Activated naive CD8-positive, alpha-beta T cell treated with anti-CD3 and anti-CD28 coated beads for 36 hours (primary cell): ENCODE data around the gene SRPK3. TPM values are rescaled to one million over a fixed set of nuclear protein-coding genes. Genes with fewer than 3 reads are reported as not detected.
"Not testable (repeated sequence)": the region's sequence is repeated elsewhere in the genome, so short reads cannot be mapped to it uniquely, and the experiment has no call there.

Experiments used
- DNase-seq: peaks from one replicate; pipeline ENCODE4 v3.0.0; 2021
- H3K27ac Mint-ChIP-seq: one replicate; pipeline ENCODE4 v1.8.0; 2022; ENCODE audit warnings: mild to moderate bottlenecking, moderate library complexity, mixed read lengths
- H3K27me3 Mint-ChIP-seq: one replicate; pipeline ENCODE4 v1.8.0; 2022; ENCODE audit warnings: mild to moderate bottlenecking, mixed read lengths
- H3K36me3 Mint-ChIP-seq: one replicate; pipeline ENCODE4 v1.8.0; 2021; ENCODE audit warnings: mild to moderate bottlenecking, mixed read lengths
- H3K4me1 Mint-ChIP-seq: one replicate; pipeline ENCODE4 v1.8.0; 2021; ENCODE audit warnings: mixed read lengths
- H3K4me3 Mint-ChIP-seq: one replicate; pipeline ENCODE4 v1.8.0; 2022; ENCODE audit warnings: mild to moderate bottlenecking, moderate library complexity, mixed read lengths
- H3K9me3 Mint-ChIP-seq: one replicate; pipeline ENCODE4 v1.8.0; 2022; ENCODE audit warnings: mixed read lengths
- total RNA-seq, 2 experiments: library from RNA; stranded (reverse); gene quantifications; one replicate each; pipeline ENCODE4 v1.2.3, GENCODE V29; 2021

Gene SRPK3
- total RNA-seq, 2 experiments from 2014 or later = not detected

DNA sequence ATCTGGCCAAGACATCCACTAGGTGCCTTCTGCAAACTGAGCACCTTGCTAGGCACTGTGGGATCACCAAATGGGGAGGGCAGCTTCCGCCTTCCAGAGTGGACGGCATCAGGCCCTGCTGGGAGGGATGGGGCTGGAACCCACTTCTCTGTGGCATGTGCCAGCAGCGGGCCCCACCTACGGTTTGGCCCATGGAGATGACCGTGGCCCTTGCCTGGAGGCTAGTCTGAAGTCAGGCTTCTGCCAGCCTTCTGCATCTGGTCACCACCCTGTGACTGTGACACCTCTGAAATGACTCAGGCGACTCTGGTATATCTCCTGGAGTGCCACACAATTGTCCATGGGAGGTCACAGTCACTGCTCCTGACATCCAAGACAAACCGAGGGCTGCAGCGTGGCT lies 20.8 kb downstream of the SRPK3 start:
- Mint-ChIP-seq H3K36me3 (peaks cover 2% of the 10 kb centered on the region), H3K27me3 (no peaks in the 10 kb centered on the region), H3K4me1 (no peaks in the 10 kb centered on the region), H3K4me3 (no peak overlapping the region), H3K9me3 (no peaks in the 10 kb centered on the region), H3K27ac (no peak overlapping the region)
- DNase-seq = no peak

DNA sequence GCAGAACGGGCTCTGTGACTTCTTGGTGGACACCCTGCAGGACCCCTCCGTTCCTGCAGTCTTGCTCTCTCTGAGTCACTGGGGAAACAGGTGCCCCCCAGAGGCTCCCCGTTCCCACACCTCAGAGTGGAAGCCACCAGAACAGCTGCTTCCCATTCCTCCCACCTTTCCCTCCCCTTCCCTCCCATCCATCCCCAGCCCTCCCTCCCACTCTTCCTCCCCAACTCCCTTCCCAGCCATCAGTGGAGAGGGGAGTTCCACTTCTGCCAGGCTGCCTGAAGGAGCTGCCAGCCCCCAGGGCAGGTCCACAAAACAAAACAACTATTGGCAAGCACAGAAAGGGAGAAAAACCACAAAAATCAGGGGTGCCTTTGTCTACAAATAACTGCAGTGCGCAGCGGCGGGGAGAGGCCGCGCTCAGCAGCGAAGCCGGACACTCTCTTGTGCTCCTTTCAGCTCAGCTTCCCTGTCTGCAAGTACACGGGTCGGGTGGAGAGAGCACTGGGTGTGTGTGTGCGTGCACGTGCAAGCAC lies 21.7 kb downstream of the SRPK3 start:
- Mint-ChIP-seq H3K9me3 (no peaks in the 10 kb centered on the region), H3K4me1 (no peaks in the 10 kb centered on the region), H3K27me3 (no peaks in the 10 kb centered on the region), H3K27ac (no peak overlapping the region), H3K36me3 (no peaks in the 10 kb centered on the region), H3K4me3 (no peak overlapping the region)
- DNase-seq = no peak

DNA sequence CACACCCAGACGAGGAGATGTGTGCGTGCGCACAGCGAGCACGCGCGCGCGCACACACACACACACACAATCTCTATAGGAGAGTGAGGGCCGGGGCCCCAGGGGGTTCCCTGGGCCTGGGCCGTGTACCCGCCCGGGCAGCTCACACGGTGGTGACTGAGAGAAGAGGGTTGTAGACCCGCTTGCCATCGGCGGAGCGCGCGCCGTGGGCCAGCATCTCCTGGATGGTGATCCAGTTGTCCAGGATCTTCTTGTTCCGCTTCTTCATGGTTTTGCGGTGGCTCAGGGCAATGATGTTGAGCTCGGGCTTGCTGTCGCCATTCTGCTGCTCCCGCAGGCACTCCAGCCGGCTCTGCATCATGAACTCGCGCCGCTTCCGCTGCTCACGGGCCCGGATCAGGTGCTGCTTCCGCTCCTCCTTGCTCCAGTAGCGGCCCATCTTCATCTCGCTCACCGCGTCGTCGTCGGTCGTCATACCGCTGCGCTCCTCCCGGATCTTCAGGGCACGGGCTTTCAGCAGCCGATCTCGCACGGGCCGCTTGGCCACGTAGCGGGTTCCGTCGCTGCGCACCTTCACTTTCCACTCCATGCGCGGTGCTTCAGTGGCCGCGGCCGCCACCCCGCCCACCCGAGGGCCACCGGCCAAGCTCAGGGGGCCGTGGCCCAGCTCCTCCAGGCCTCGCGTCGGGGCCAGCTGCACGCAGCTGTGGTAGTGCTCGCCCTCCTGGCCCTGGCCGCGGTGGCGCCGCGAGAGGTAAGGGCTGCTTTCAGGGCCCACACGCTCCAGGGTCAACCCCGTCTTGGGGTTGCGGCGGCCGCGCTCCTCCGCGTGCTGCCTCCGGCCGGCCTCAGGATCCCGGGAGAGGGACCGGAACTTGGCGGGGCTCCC lies 22.6 kb downstream of the SRPK3 start:
- no peak overlapping the region for H3K27ac Mint-ChIP-seq
- H3K27me3 Mint-ChIP-seq = no peaks in the 10 kb centered on the region
- H3K9me3 Mint-ChIP-seq = no peaks in the 10 kb centered on the region
- no peak for DNase-seq
- no peak overlapping the region for H3K4me3 Mint-ChIP-seq
- no peaks in the 10 kb centered on the region for H3K36me3 Mint-ChIP-seq
- no peaks in the 10 kb centered on the region for H3K4me1 Mint-ChIP-seq

DNA sequence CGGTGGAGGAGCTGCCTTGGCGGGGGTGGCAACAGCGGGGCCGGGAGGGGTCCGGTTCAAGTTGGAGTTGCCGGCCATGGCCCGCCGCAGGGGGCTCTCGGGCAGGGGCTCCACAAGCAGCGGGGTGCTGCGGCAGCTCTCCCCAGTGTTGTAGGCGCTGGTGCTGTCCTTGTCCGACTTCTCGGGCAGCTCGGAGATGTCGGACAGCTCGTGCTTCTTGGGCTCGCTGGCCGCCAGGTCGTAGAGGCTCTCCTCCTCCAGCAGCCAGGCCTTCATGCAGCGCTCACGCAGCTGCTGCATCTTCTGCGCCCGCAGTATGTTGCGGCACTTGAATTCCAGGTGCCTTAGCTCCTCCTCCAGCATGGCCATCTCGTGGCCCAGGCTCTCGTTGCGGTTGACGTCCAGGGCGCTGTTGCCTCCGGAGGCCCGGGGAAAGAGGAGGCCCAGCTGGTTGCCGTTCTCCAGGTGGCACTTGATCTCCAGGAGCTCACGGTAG lies 23.3 kb downstream of the SRPK3 start:
- Mint-ChIP-seq H3K9me3 (no peaks in the 10 kb centered on the region), H3K27ac (no peak overlapping the region), H3K4me3 (no peak overlapping the region), H3K27me3 (no peaks in the 10 kb centered on the region), H3K36me3 (no peaks in the 10 kb centered on the region), H3K4me1 (no peaks in the 10 kb centered on the region)
- no peak for DNase-seq

DNA sequence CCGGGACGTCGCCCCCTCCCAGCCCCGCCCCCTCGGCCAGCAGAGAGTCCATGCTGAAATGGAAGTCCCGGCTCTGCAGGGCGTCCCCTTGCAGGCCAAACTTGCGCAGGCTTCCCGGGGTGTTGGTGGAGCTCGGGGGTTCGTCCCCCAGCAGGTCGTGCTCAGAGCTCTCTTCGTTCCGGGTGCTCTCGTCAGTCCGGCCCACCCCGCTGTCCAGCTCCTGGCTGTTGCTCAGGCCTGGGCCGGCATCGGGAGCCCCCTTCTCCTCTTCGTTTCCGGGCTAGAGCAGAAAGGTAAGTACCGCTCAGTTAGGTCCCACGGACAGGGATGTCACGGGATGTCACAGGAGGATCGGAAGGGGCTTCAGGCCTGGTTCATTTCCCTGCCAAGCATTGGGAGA lies 23.8 kb downstream of the SRPK3 start:
- H3K9me3 Mint-ChIP-seq = no peaks in the 10 kb centered on the region
- H3K4me1 Mint-ChIP-seq = no peaks in the 10 kb centered on the region
- DNase-seq = no peak
- H3K27ac Mint-ChIP-seq = no peak overlapping the region
- no peaks in the 10 kb centered on the region for H3K36me3 Mint-ChIP-seq
- H3K4me3 Mint-ChIP-seq = no peak overlapping the region
- H3K27me3 Mint-ChIP-seq = no peaks in the 10 kb centered on the region

DNA sequence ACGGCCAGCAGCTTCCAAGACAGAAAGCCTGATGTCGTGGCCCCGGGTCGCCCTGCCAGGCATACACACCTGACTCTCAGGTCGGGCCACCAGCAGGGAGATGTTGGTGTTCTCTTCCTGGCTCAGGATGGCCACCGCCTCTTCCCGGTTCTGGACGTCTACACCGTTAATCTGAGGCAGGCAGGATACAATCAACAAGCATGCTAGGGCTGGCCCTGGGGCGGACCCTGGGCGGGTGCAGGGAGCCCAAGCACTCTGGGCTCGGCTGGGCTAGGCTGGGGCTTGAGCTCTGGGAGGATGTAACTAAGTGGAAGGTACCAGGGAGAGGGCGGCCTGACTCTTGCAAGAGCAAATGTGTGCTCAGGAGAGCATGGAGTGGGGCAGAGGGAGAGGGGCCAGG lies 24.6 kb downstream of the SRPK3 start:
- Mint-ChIP-seq H3K4me3 (no peak overlapping the region), H3K36me3 (no peaks in the 10 kb centered on the region), H3K27ac (no peak overlapping the region), H3K9me3 (no peaks in the 10 kb centered on the region), H3K27me3 (no peaks in the 10 kb centered on the region), H3K4me1 (no peaks in the 10 kb centered on the region)
- no peak for DNase-seq

DNA sequence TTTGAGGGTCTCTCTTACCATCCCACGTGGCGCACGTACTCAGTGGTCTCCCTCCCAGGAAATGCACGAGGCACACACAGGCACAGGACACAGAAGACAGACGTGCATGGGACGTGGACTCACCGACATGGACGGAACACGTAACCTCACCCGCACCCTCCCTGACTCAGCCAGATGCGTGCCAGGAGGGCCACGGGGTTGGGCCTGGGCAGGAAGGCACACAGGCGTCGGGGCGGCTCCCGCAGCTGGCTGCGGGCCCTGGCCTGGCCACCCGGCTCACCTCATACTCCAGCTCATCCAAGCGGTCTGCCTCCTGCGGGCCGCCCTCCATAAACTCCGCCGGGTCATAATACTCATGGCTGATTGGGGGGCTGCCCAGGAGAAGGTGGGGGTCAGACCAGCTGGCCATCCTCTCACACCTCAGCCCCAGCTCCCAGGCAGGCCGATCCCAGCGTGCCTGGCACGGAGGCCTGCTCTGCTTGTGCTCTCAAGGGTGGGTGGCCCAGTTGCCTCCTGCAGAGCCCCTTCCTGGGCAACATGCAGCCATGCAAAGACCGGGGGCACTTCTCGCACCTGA lies 26.2 kb downstream of the SRPK3 start:
- H3K9me3 Mint-ChIP-seq = no peaks in the 10 kb centered on the region
- H3K27me3 Mint-ChIP-seq = no peaks in the 10 kb centered on the region
- no peak for DNase-seq
- H3K4me1 Mint-ChIP-seq = no peaks in the 10 kb centered on the region
- H3K27ac Mint-ChIP-seq = no peak overlapping the region
- H3K36me3 Mint-ChIP-seq = no peaks in the 10 kb centered on the region
- no peak overlapping the region for H3K4me3 Mint-ChIP-seq

DNA sequence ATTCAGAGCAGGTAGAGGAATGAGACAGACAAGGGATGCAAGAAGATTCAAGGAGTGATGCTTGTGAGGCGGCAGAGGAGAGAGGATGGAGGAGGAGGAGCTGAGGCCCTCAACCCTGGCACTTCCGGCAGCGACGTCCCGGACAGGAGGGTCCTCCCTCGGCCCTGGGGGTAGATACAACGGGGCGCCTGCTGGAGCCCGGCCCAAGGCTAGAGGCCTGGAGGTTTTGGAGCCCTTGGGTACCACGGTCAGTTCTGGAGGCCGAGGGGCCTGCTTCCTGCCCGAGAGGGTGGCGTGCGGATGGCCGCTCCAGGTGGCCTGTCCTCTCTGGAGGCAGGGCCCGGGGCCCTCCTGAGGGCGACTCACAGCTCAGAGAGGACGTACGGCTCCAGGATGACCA lies 27.1 kb downstream of the SRPK3 start:
- no peak overlapping the region for H3K4me3 Mint-ChIP-seq
- H3K9me3 Mint-ChIP-seq = no peaks in the 10 kb centered on the region
- no peaks in the 10 kb centered on the region for H3K4me1 Mint-ChIP-seq
- H3K36me3 Mint-ChIP-seq = no peaks in the 10 kb centered on the region
- H3K27me3 Mint-ChIP-seq = no peaks in the 10 kb centered on the region
- no peak overlapping the region for H3K27ac Mint-ChIP-seq
- no peak for DNase-seq

DNA sequence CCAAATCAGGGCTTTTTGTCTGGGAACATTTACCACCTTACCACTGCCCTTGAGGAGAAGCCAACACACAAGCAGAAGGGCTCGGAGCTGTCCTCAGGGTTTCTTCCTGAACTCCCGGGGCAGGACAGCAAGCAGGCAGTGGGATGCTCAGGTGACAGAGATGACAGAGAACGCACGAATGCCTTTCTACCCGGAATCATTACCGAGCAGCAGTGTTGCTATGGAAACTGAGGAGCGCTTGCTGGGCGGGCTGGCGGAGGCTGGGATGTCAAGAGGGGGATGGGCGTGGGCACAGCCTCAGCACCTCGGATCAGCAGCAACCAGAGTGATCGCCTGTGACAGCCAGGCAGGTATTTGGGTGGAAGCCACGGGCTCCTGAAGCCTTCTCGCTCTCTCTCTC lies 31.4 kb downstream of the SRPK3 start:
- Mint-ChIP-seq H3K4me1 (peaks cover 11% of the 10 kb centered on the region), H3K27me3 (peaks cover 3% of the 10 kb centered on the region), H3K36me3 (no peaks in the 10 kb centered on the region), H3K4me3 (no peak overlapping the region), H3K9me3 (no peaks in the 10 kb centered on the region), H3K27ac (no peak overlapping the region)
- DNase-seq = no peak

DNA sequence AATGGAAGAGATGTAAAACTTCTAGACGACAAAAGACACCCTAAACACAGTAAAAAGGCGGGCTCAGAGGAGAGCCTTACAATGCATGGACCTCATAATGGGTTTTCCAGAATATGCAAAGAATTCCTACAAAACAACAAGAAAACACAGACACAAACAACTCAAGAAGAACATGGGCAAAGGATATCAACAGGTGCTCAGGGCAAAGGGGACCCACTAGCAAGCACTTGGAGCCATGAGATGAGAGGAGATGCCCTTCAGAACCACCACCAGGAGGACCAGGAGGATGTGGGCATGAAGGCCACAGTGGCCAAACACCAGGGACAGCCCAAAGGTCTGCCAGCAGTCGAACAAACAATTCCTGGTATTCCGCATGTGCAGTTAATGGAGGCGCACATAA lies 32.3 kb downstream of the SRPK3 start:
- Mint-ChIP-seq H3K9me3 (no peaks in the 10 kb centered on the region), H3K4me1 (peaks cover 14% of the 10 kb centered on the region), H3K27me3 (peaks cover 3% of the 10 kb centered on the region), H3K4me3 (no peak overlapping the region), H3K36me3 (no peaks in the 10 kb centered on the region), H3K27ac (no peak overlapping the region)
- DNase-seq = no peak

DNA sequence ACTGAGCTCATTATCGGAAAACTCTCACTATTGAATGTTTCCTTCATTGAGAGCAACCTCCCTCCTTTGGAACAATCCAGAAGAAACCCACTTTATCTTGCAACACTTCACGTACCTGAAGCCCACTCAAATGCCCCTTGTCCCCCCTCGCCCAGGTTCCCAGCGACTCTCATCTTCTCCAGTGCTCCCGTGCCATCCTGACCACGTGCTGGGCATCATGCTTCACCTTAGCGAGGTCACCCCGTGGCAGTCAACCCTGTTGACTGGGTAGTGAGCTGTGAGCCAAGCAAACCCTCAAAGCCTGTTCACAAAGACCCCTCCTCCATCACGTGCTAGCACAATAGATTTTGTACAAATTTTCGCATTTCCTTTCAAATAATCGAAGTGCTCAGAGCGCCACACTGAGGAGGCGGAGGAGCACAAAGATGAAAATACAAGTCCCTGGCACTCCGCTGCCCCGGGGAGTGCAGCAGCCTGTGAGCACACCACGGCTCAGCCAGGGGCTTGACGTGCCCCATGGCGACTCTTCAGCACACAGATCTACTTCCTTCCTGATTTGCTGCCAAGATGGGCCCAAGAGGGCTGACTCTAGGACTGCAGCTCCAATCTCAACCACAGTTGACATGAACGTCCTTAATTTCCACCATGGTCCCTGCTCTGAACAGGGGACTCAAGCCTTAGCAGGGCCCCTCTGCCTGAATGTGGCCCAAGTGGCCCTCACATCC lies 33.9 kb downstream of the SRPK3 start:
- no peaks in the 10 kb centered on the region for H3K9me3 Mint-ChIP-seq
- peaks cover 3% of the 10 kb centered on the region for H3K27me3 Mint-ChIP-seq
- H3K4me1 Mint-ChIP-seq = peaks cover 14% of the 10 kb centered on the region
- H3K36me3 Mint-ChIP-seq = no peaks in the 10 kb centered on the region
- H3K27ac Mint-ChIP-seq = no peak overlapping the region
- H3K4me3 Mint-ChIP-seq = no peak overlapping the region
- no peak for DNase-seq

DNA sequence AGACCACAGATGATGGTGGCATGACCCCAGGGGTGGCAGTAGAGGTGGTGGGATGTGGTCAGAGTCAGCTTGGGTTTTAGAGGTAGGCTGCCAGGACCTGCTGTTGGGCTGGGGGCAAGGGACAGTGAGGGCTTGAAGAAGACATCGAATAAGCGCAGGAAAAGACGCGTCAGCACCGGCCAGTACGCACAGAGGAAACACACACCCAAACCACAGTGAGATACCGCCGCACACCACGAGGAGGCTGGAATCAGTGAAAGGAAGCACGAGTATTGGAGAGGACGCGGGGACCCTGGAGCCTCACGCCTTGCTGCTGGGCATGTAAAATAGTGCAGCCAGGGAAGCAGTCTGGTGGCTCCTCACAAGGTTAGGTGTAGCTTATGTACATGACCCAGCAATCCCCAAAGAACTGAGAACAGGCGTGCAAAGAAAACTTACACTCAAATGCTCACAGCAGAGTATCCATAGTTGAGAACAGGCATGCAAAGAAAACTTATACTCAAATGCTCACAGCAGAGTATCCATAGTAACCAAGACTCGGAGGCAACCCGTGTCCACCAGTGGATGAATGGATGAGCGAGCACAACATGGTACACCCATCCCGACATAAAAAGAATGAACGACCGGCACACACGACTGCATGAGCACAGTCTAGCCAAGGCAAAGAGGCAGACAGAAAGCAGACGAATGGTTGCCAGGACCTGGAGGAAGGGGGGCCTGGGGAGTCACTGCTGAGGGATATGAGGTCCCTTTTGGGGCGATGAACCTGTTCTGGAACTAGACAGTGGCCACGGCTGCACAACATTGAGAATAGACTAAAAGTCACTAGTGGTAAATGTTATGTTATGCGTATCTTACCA lies 36.2 kb downstream of the SRPK3 start:
- H3K4me1 Mint-ChIP-seq = peaks cover 17% of the 10 kb centered on the region
- H3K4me3 Mint-ChIP-seq = no peak overlapping the region
- no peaks in the 10 kb centered on the region for H3K36me3 Mint-ChIP-seq
- DNase-seq = peak; percentile 38
- no peak overlapping the region for H3K27ac Mint-ChIP-seq
- no peaks in the 10 kb centered on the region for H3K9me3 Mint-ChIP-seq
- peaks cover 3% of the 10 kb centered on the region for H3K27me3 Mint-ChIP-seq

DNA sequence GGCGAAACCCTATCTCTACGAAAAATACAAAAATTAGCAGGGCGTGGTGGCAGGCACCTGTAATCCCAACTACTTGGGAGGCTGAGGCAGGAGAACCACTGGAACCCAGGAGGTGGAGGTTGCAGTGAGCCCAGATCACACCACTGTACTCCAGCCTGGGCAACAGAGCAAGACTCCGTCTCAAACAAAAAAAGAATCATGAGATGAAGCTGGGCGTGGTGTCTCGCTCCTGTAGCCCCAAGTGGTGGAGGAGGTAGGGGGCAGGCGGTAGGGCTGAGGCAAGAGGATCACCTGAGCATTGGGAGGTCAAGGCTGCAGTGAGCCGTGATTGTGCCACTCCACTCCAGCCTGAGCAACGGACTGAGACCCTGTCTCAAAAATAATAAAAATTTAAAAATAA lies 37.2 kb downstream of the SRPK3 start:
- H3K9me3 Mint-ChIP-seq, H3K27ac Mint-ChIP-seq, H3K4me3 Mint-ChIP-seq, H3K27me3 Mint-ChIP-seq, DNase-seq, H3K36me3 Mint-ChIP-seq: not testable (repeated sequence)
- peaks cover 22% of the 10 kb centered on the region for H3K4me1 Mint-ChIP-seq

DNA sequence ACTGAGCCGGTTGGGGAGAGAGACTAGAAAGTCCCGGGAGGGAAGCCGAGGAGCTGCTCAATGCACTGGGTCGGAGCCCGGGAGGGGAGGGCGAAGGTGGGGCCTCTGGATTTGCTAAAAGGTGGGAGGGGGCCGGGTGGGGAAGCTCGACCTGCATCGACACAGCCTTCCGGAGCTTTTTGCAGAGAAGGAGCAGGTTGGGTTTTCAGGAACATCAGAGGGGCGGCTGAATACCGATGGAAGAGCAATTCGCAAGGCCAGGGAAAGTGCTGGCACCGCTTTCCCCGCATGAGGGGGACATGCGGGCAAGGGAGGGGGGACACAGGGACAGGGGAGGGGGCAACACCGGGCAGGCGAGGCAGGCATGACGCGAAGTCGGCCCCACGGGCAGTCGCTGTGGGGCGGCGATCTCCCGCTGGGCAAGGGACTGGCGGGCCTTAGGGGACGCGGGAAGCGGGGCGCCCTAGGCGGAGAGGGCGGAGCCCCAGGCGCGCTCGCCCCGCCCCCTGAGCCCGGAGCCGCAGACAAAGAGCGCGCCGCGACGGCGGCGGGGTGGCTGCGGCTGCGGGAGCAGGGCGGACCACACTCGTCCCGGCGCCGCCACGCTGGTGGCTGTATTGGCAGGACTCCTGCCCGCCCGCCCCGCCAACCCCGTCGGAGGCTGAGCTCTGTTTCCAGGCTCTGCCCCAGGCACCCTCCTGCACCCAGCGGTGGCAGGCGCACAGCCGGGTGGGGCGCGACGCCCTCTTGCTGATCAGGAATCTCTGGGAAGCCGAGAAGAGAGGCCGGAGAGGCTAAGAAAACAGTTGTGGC lies 37.9 kb downstream of the SRPK3 start:
- peak overlapping the region; percentile 37 for H3K4me3 Mint-ChIP-seq
- peaks cover 3% of the 10 kb centered on the region for H3K27me3 Mint-ChIP-seq
- peaks cover 22% of the 10 kb centered on the region for H3K4me1 Mint-ChIP-seq

More for the DNA sequence above, 37.9 kb downstream of the SRPK3 start:
- Mint-ChIP-seq H3K36me3 (no peaks in the 10 kb centered on the region), H3K9me3 (no peaks in the 10 kb centered on the region), H3K27ac (no peak overlapping the region)
- peak; percentile 62 for DNase-seq
